ENCODE results near the gene BCAR1. TPM values are rescaled to one million over a fixed set of nuclear protein-coding genes. Genes with fewer than 3 reads are reported as not detected.

BCAR1 gene
- polyA plus RNA-seq, 1 donor from 2014 or later: 39.1 TPM

GRCh38 chr16:75229172-75230031 is 22.0 kb downstream of the BCAR1 start:
- H4K20me1 ChIP-seq (ENCODE audit: insufficient read depth): no peaks in the 10 kb centered on the region
- H3K9ac ChIP-seq (ENCODE audit: low read length): no peak overlapping the region
- no peak overlapping the region for H3K4me2 ChIP-seq (ENCODE audit: low read length)
- no peak for TF ChIP-seq POLR2AphosphoS5 (IDR thresholded peaks at IDR 0.05)
- TF ChIP-seq EP300 (conservative IDR thresholded peaks at IDR 0.05; ENCODE audit: poor library complexity, severe bottlenecking): no peak
- TF ChIP-seq MXI1 (conservative IDR thresholded peaks at IDR 0.05; ENCODE audit: poor library complexity, severe bottlenecking): no peak
- TF ChIP-seq EZH2 (IDR thresholded peaks at IDR 0.05; ENCODE audit: borderline replicate concordance, insufficient read depth, low read length, poor library complexity, severe bottlenecking): no peak
- no peak for TF ChIP-seq SMC3 (conservative IDR thresholded peaks at IDR 0.05; ENCODE audit: poor library complexity)
- TF ChIP-seq, protein P1, sequence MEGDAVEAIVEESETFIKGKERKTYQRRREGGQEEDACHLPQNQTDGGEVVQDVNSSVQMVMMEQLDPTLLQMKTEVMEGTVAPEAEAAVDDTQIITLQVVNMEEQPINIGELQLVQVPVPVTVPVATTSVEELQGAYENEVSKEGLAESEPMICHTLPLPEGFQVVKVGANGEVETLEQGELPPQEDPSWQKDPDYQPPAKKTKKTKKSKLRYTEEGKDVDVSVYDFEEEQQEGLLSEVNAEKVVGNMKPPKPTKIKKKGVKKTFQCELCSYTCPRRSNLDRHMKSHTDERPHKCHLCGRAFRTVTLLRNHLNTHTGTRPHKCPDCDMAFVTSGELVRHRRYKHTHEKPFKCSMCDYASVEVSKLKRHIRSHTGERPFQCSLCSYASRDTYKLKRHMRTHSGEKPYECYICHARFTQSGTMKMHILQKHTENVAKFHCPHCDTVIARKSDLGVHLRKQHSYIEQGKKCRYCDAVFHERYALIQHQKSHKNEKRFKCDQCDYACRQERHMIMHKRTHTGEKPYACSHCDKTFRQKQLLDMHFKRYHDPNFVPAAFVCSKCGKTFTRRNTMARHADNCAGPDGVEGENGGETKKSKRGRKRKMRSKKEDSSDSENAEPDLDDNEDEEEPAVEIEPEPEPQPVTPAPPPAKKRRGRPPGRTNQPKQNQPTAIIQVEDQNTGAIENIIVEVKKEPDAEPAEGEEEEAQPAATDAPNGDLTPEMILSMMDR (IDR thresholded peaks at IDR 0.05; ENCODE audit: poor library complexity, severe bottlenecking): no peak
- TF ChIP-seq TAF1 (IDR thresholded peaks at IDR 0.05; ENCODE audit: low read depth): no peak
- no peak for TF ChIP-seq RAD21 (conservative IDR thresholded peaks at IDR 0.05)
- no peak for TF ChIP-seq REST (IDR thresholded peaks at IDR 0.05; ENCODE audit: borderline replicate concordance)
- no peaks in the 10 kb centered on the region for H3K36me3 ChIP-seq (ENCODE audit: insufficient read depth, low read length)
- H3K9me2 ChIP-seq (ENCODE audit: insufficient read depth, low read length): no peaks in the 10 kb centered on the region
- no peaks in the 10 kb centered on the region for H3K9me3 ChIP-seq (ENCODE audit: low read length)
- no peak overlapping the region for H2AFZ ChIP-seq (ENCODE audit: low read depth, low read length)
- no peak overlapping the region for H3K4me3 ChIP-seq (ENCODE audit: low read length)
- H3K79me2 ChIP-seq (replicated peaks; ENCODE audit: insufficient read depth, low read length): no peaks in the 10 kb centered on the region
- H3K27ac ChIP-seq (ENCODE audit: low read length): no peak overlapping the region
- H3K27me3 ChIP-seq (ENCODE audit: insufficient read depth, low read depth, low read length): no peaks in the 10 kb centered on the region
- H3F3A ChIP-seq (ENCODE audit: insufficient read depth, low read length, poor library complexity, severe bottlenecking): no peaks in the 10 kb centered on the region

DNA sequence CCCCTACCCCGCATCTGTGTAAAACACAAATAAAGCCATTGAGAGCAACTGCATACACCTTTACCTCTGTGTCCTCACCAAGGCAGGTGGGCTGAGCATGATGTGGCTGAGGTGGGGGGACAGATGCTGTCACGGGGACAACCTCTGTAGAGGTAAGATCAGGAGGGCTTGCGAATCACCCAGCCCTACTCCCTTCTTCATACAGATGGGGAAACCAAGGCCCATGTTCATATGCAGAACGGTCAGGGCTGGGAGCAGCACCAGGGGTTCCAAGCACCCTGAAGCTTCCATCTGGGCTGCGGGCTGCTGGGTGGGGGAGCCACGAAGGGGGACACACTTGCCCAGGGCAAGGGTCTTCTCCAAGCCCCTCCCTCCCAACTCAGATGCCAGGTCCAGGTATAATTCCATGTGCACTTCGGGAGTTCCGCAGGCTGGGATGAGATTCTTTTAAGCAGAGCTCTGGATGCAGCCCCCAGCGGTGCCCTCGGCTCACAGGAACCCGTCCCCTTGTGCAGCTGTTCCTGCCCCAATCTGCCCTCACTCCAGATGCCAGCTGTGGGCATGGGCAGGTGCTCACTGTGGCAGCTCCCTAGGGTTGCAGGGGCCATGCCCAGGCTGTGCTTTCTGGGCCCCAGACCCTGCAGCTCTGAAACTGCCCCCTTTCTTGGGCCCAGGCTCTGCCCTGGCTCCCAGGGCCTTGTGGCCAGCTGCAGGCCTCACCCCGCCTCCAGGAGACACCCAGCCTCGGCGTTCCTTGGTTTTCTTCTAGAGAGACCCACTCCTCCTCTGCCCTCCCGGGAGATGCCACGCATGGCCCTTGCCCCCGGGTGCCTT is 23.1 kb downstream of the BCAR1 start:
- H3F3A ChIP-seq (ENCODE audit: insufficient read depth, low read length, poor library complexity, severe bottlenecking): no peaks in the 10 kb centered on the region
- H3K9me3 ChIP-seq (ENCODE audit: low read length): no peaks in the 10 kb centered on the region
- H3K9ac ChIP-seq (ENCODE audit: low read length): no peak overlapping the region
- H3K79me2 ChIP-seq (replicated peaks; ENCODE audit: insufficient read depth, low read length): no peaks in the 10 kb centered on the region
- H4K20me1 ChIP-seq (ENCODE audit: insufficient read depth): no peaks in the 10 kb centered on the region
- H3K4me3 ChIP-seq (ENCODE audit: low read length): no peak overlapping the region
- no peaks in the 10 kb centered on the region for H3K9me2 ChIP-seq (ENCODE audit: insufficient read depth, low read length)
- H2AFZ ChIP-seq (ENCODE audit: low read depth, low read length): no peak overlapping the region
- TF ChIP-seq EZH2 (IDR thresholded peaks at IDR 0.05; ENCODE audit: borderline replicate concordance, insufficient read depth, low read length, poor library complexity, severe bottlenecking): no peak
- TF ChIP-seq RAD21 (conservative IDR thresholded peaks at IDR 0.05): no peak
- TF ChIP-seq, protein P1 (IDR thresholded peaks at IDR 0.05; ENCODE audit: poor library complexity, severe bottlenecking): no peak
- TF ChIP-seq MXI1 (conservative IDR thresholded peaks at IDR 0.05; ENCODE audit: poor library complexity, severe bottlenecking): no peak
- TF ChIP-seq TAF1 (IDR thresholded peaks at IDR 0.05; ENCODE audit: low read depth): no peak
- no peak for TF ChIP-seq EP300 (conservative IDR thresholded peaks at IDR 0.05; ENCODE audit: poor library complexity, severe bottlenecking)
- TF ChIP-seq SMC3 (conservative IDR thresholded peaks at IDR 0.05; ENCODE audit: poor library complexity): no peak
- H3K27ac ChIP-seq (ENCODE audit: low read length): no peak overlapping the region
- H3K36me3 ChIP-seq (ENCODE audit: insufficient read depth, low read length): no peaks in the 10 kb centered on the region
- no peaks in the 10 kb centered on the region for H3K27me3 ChIP-seq (ENCODE audit: insufficient read depth, low read depth, low read length)
- H3K4me2 ChIP-seq (ENCODE audit: low read length): no peak overlapping the region

Measured in neural cell (in vitro differentiated cells).